DND-41 (cell line): ENCODE data around the gene SAMD4A.

Experiments used
- EZH2 ChIP-seq: IDR thresholded peaks from 3 replicates; pipeline ENCODE4 v1.6.1; 2012; ENCODE audit warnings: borderline replicate concordance, low read depth, mild to moderate bottlenecking, moderate library complexity, low read length, inconsistent platforms; ENCODE audit not compliant: severe bottlenecking
- TF ChIP-seq, protein P1 (sequence below): IDR thresholded peaks from 2 replicates; pipeline ENCODE4 v1.5.1; 2012; ENCODE audit warnings: borderline replicate concordance, low read length, moderate library complexity, mild to moderate bottlenecking; ENCODE audit not compliant: poor library complexity, severe bottlenecking; ENCODE audit errors: extremely low read depth

- TF ChIP-seq, protein P1, sequence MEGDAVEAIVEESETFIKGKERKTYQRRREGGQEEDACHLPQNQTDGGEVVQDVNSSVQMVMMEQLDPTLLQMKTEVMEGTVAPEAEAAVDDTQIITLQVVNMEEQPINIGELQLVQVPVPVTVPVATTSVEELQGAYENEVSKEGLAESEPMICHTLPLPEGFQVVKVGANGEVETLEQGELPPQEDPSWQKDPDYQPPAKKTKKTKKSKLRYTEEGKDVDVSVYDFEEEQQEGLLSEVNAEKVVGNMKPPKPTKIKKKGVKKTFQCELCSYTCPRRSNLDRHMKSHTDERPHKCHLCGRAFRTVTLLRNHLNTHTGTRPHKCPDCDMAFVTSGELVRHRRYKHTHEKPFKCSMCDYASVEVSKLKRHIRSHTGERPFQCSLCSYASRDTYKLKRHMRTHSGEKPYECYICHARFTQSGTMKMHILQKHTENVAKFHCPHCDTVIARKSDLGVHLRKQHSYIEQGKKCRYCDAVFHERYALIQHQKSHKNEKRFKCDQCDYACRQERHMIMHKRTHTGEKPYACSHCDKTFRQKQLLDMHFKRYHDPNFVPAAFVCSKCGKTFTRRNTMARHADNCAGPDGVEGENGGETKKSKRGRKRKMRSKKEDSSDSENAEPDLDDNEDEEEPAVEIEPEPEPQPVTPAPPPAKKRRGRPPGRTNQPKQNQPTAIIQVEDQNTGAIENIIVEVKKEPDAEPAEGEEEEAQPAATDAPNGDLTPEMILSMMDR, result no peak
- TF ChIP-seq EZH2, result no peak
These were observed 98.0 kb downstream of the SAMD4A start for GRCh38 chr14:54664961-54665360.
